ENCODE results near the gene TWF1. TPM values are rescaled to one million over a fixed set of nuclear protein-coding genes. Genes with fewer than 3 reads are reported as not detected.

Gene TWF1
- total and polyA plus RNA-seq, 2 experiments from 2014 or later, result 31.3 to 52.1 TPM

GRCh38 chr12:43848786-43849185, 42.7 kb upstream of the TWF1 start:
- Mint-ChIP-seq H3K27ac (no peak overlapping the region), H3K4me1 (no peaks in the 10 kb centered on the region), H3K9me3 (no peaks in the 10 kb centered on the region; the same call in 1 of the 3 replicates), H3K36me3 (ENCODE audit: low read depth) (peaks cover 3% of the 10 kb centered on the region; the same call in 2 of the 3 replicates), H3K27me3 (ENCODE audit: insufficient read depth, low read depth, poor library complexity) (peaks cover under 1% of the 10 kb centered on the region), H3K4me3 (no peak overlapping the region)
- TF ChIP-seq STAT1 (IDR thresholded peaks at IDR 0.05; ENCODE audit: unreplicated experiment), result no peak
- TF ChIP-seq ZNF331 (CRISPR knock-in tag; IDR thresholded peaks at IDR 0.05; ENCODE audit: low read depth), result no peak
- no peak for TF ChIP-seq NANOG (IDR thresholded peaks at IDR 0.05; ENCODE audit: borderline replicate concordance)
- TF ChIP-seq JUNB (IDR thresholded peaks at IDR 0.05; ENCODE audit: unreplicated experiment), result no peak
- no peak for TF ChIP-seq POLR2AphosphoS5 (IDR thresholded peaks at IDR 0.05; ENCODE audit: low read depth)
- no peak for TF ChIP-seq REST (IDR thresholded peaks at IDR 0.05; ENCODE audit: unreplicated experiment)
- TF ChIP-seq CREB1 (CRISPR knock-in tag; IDR thresholded peaks at IDR 0.05; ENCODE audit: low read depth), result no peak
- TF ChIP-seq CTCF (conservative IDR thresholded peaks at IDR 0.05; ENCODE audit: low read depth in 2 of 2), result no peak
- TF ChIP-seq ZNF114 (CRISPR knock-in tag; IDR thresholded peaks at IDR 0.05), result no peak
- TF ChIP-seq ETS1 (IDR thresholded peaks at IDR 0.05), result no peak
- no peak for TF ChIP-seq ZNF462 (CRISPR knock-in tag; IDR thresholded peaks at IDR 0.05)
- no peak for TF ChIP-seq EZH2phosphoT487 (IDR thresholded peaks at IDR 0.05; ENCODE audit: unreplicated experiment)
- no peak for TF ChIP-seq EZH2 (IDR thresholded peaks at IDR 0.05; ENCODE audit: low read depth, unreplicated experiment)
- H3K9me2 ChIP-seq (ENCODE audit: insufficient read depth), result no peaks in the 10 kb centered on the region; the same call in 1 of the 2 replicates
- DNase-seq (ENCODE audit: low spot score) (no peak), ATAC-seq (no peak)
- no peaks in the 10 kb centered on the region for H4K20me1 ChIP-seq (replicated peaks; ENCODE audit: insufficient read depth)
- no peak overlapping the region for H3K27ac ChIP-seq (ENCODE audit: low read depth)
- no peak overlapping the region for H2AFZ ChIP-seq
- H3K27me3 ChIP-seq (ENCODE audit: insufficient read depth), result no peaks in the 10 kb centered on the region
- no peaks in the 10 kb centered on the region for H3F3A ChIP-seq (replicated peaks; ENCODE audit: low read depth)
- H3K4me1 ChIP-seq (ENCODE audit: insufficient read depth), result no peaks in the 10 kb centered on the region
- no peaks in the 10 kb centered on the region for H3K79me2 ChIP-seq (replicated peaks; ENCODE audit: insufficient read depth)
- no peak overlapping the region for H3K4me2 ChIP-seq
- H3K4me3 ChIP-seq, result no peak overlapping the region
- H3K36me3 ChIP-seq (ENCODE audit: insufficient read depth), result no peaks in the 10 kb centered on the region
